Activated CD4-positive, alpha-beta T cell treated with anti-CD3 and anti-CD28 coated beads, Interleukin-10, Interleukin-2, amounts not matched to agents 100 ng/mL and 50 ng/mL, durations not matched to agents 16 hours and 8 hours (primary cell): ENCODE measurements around the gene UPB1.
"Not testable (repeated sequence)": the region's sequence is repeated elsewhere in the genome, so short reads cannot be mapped to it uniquely, and the experiment has no call there.

Source experiments
- DNase-seq: peaks from one replicate; pipeline ENCODE4 v3.0.0-alpha.2; 2020

Gene UPB1

GRCh38 chr22:24541681-24542515, 46.8 kb downstream of the UPB1 start:
- DNase-seq, result no peak

- DNase-seq, result no peak
These were observed 47.5 kb downstream of the UPB1 start for GRCh38 chr22:24542641-24543040.

- no peak for DNase-seq
These were observed 48.1 kb downstream of the UPB1 start for GRCh38 chr22:24543185-24543601.

- no peak for DNase-seq
These were observed 48.6 kb downstream of the UPB1 start for GRCh38 chr22:24543679-24544243.

GRCh38 chr22:24548812-24549211, 53.7 kb downstream of the UPB1 start:
- DNase-seq, result no peak

GRCh38 chr22:24550028-24550901, 55.1 kb downstream of the UPB1 start:
- DNase-seq, result no peak

- DNase-seq, result no peak
These were observed 55.8 kb downstream of the UPB1 start for GRCh38 chr22:24550902-24551435.

- DNase-seq, result not testable (repeated sequence)
These were observed 57.6 kb downstream of the UPB1 start for GRCh38 chr22:24552503-24553286.

GRCh38 chr22:24553597-24554312, 58.6 kb downstream of the UPB1 start:
- no peak for DNase-seq

GRCh38 chr22:24554313-24555164, 59.4 kb downstream of the UPB1 start, which contains the start of gene GUCD1:
Gene GUCD1, minus strand, starts transcription at chr22:24555138. Its CDS starts 147 bp downstream, at chr22:24554991.
- peak; percentile 41 for DNase-seq

GRCh38 chr22:24555165-24556039, 60.3 kb downstream of the UPB1 start, which contains the start of gene SNRPD3:
Gene SNRPD3, plus strand, starts transcription at chr22:24555999. Its CDS starts 1,676 bp downstream, at chr22:24557675.
- peak; percentile 100 for DNase-seq

GRCh38 chr22:24559471-24559870, 64.3 kb downstream of the UPB1 start:
- DNase-seq, result no peak

- DNase-seq, result no peak
These were observed 68.1 kb downstream of the UPB1 start for GRCh38 chr22:24563246-24563645.

- DNase-seq, result no peak
These were observed 69.4 kb downstream of the UPB1 start for GRCh38 chr22:24564376-24565058.

- DNase-seq, result no peak
These were observed 69.9 kb downstream of the UPB1 start for GRCh38 chr22:24565077-24565476.

- no peak for DNase-seq
These were observed 71.9 kb downstream of the UPB1 start for GRCh38 chr22:24566899-24567511.

GRCh38 chr22:24567668-24568067, 72.5 kb downstream of the UPB1 start:
- no peak for DNase-seq

- no peak for DNase-seq
These were observed 76.1 kb downstream of the UPB1 start for GRCh38 chr22:24571266-24571665.
